Measurements from ENCODE around the gene KCNQ1OT1.

DNA sequence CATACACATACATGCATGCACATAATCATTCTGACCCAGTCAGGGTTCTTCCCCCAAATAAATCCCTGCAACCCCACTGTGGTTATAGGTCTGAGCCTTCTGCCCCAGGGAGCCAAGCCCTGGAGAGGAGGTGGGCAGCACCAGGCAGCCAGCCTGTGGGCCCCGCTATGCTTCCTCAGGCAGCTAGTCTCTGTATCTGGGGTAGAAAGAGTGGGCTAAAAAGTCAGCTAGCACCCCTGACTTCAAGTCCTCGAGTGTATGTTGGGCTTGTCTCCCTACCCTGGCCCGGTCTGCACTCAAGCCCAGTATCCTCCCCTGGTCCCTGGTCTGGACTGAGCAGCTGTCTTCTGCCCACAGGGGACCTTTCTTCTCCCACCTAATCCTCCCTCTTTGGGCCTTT, 28.0 kb downstream of the KCNQ1OT1 start:
- no peak for TF ChIP-seq EZH2 (IDR thresholded peaks at IDR 0.05; ENCODE audit: borderline replicate concordance, low read length)
- TF ChIP-seq, protein P1, sequence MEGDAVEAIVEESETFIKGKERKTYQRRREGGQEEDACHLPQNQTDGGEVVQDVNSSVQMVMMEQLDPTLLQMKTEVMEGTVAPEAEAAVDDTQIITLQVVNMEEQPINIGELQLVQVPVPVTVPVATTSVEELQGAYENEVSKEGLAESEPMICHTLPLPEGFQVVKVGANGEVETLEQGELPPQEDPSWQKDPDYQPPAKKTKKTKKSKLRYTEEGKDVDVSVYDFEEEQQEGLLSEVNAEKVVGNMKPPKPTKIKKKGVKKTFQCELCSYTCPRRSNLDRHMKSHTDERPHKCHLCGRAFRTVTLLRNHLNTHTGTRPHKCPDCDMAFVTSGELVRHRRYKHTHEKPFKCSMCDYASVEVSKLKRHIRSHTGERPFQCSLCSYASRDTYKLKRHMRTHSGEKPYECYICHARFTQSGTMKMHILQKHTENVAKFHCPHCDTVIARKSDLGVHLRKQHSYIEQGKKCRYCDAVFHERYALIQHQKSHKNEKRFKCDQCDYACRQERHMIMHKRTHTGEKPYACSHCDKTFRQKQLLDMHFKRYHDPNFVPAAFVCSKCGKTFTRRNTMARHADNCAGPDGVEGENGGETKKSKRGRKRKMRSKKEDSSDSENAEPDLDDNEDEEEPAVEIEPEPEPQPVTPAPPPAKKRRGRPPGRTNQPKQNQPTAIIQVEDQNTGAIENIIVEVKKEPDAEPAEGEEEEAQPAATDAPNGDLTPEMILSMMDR (conservative IDR thresholded peaks at IDR 0.05 in 1 of 2, IDR thresholded peaks at IDR 0.05 in 1 of 2; ENCODE audit: extremely low read depth in 1 of 2, insufficient read depth in 1 of 2, low read depth in 1 of 2, low read length in 2 of 2) = no peak

Data from mammary epithelial cell (primary cell).